Mucosa of rectum (tissue), 2 donors: ENCODE results near the gene KANTR.

Experiments used
- H3K27ac ChIP-seq, 2 donors: one replicate each; pipeline ENCODE4 v1.7.0; 2013; ENCODE audit warnings: inconsistent platforms in 2 of 2, low read depth in 2 of 2, low read length in 2 of 2
- H3K27me3 ChIP-seq, 2 donors: one replicate each; pipeline ENCODE4 v1.7.0; 2013; ENCODE audit warnings: low read length in 2 of 2; ENCODE audit not compliant: control insufficient read depth in 2 of 2, insufficient read depth in 2 of 2
- H3K36me3 ChIP-seq, 2 donors: one replicate each; pipeline ENCODE4 v1.7.0; 2013; ENCODE audit warnings: low read length in 2 of 2; ENCODE audit not compliant: control insufficient read depth in 2 of 2, insufficient read depth in 2 of 2
- H3K4me1 ChIP-seq, 2 donors: one replicate each; pipeline ENCODE4 v1.7.0; 2013; ENCODE audit warnings: low read length in 2 of 2, mild to moderate bottlenecking in 1 of 2; ENCODE audit not compliant: control insufficient read depth in 2 of 2, insufficient read depth in 2 of 2
- H3K4me3 ChIP-seq, 2 donors: one replicate each; pipeline ENCODE4 v1.7.0; 2013; ENCODE audit warnings: low read length in 2 of 2
- H3K9ac ChIP-seq, 2 donors: one replicate each; pipeline ENCODE4 v1.7.0; 2013; ENCODE audit warnings: low read length in 2 of 2, low read depth in 1 of 2, mild to moderate bottlenecking in 1 of 2
- H3K9me3 ChIP-seq, 2 donors: one replicate each; pipeline ENCODE4 v1.7.0; 2013; ENCODE audit warnings: low read length in 2 of 2; ENCODE audit not compliant: control insufficient read depth in 2 of 2
- donor health status: healthy.
- donor health status: Normal muscosa, but diverticular disease.

KANTR gene

GRCh38 chrX:53125506-53125905 lies 31.6 kb downstream of the KANTR start:
- Histone ChIP-seq H3K4me1 (no peaks in the 10 kb centered on the region), H3K9ac (peak overlapping the region in 1 of 2 donors; percentile 24), H3K27me3 (peaks cover 0 to 7% of the 10 kb centered on the region in 2 donors), H3K36me3 (peaks cover 0 to 5% of the 10 kb centered on the region in 2 donors), H3K4me3 (no peak overlapping the region), H3K27ac (no peak overlapping the region), H3K9me3 (no peaks in the 10 kb centered on the region)

DNA sequence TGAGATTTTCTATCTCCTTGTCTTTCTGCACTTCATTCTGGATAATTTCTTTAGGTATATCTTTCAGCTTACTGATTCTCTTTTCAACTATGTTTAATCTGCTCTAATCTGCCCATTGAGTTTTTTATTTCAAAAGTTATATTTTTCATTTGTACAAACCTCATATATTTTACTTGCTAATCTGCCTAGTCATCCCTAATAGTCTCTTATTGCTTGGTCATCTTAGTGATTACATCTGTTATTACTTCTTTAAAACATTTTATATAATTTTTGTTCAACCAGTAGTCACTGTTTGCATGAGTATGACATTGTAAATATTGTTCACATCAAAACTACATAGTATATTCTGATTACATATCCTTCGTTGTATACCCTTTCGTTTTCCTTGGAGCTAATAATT lies 32.4 kb downstream of the KANTR start:
- no peak overlapping the region for H3K9ac ChIP-seq
- H3K27me3 ChIP-seq = peaks cover 0 to 7% of the 10 kb centered on the region in 2 donors
- H3K27ac ChIP-seq = no peak overlapping the region
- no peaks in the 10 kb centered on the region for H3K9me3 ChIP-seq
- H3K4me3 ChIP-seq = no peak overlapping the region
- peaks cover 0 to 5% of the 10 kb centered on the region in 2 donors for H3K36me3 ChIP-seq
- no peaks in the 10 kb centered on the region for H3K4me1 ChIP-seq

GRCh38 chrX:53128097-53128749 lies 34.3 kb downstream of the KANTR start:
- Histone ChIP-seq H3K27me3 (peaks cover 0 to 7% of the 10 kb centered on the region in 2 donors), H3K9me3 (no peaks in the 10 kb centered on the region), H3K27ac (no peak overlapping the region), H3K4me3 (no peak overlapping the region), H3K9ac (no peak overlapping the region), H3K36me3 (peaks cover 0 to 5% of the 10 kb centered on the region in 2 donors), H3K4me1 (no peaks in the 10 kb centered on the region)

DNA sequence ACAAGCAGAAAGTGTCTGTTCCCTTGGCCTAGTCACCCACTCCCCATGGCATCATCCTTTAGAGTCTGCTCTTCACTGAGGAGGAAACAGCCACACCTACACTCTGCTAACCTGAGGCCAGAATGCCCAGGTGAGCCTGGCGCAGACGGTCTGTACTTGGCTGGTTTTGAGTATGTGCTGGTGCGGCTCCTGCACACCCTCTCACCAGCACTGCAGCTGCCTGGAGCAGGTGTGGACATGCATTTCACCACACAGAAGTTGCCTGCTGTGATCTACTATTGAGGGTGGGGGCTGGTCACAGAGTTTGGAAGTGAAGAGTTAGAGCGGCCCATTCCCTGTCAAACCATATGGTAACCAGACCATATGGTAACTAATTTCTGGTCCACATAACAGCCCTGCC lies 39.5 kb downstream of the KANTR start:
- H3K27me3 ChIP-seq = peaks cover 0 to 3% of the 10 kb centered on the region in 2 donors

DNA sequence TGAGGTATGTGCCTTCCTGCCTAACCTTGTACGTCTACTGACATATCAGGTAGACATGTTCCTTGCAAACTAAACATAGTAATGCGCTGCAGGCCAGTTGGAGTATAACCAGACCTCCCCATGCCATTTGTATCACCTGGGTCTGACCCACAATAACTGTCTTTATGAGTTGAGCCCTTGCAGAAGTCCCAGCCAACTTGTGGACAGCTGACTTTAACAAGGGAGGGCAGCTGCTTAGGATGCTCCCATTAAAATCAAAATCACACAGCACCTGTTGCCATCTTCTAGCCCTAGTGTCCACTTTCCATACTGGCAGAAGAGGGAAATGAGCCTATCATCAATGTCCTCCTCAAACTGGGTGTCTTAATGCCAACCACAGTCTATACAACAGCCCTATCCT lies 41.6 kb downstream of the KANTR start:
- Histone ChIP-seq H3K27ac (no peak overlapping the region), H3K9me3 (no peaks in the 10 kb centered on the region), H3K4me3 (no peak overlapping the region), H3K9ac (no peak overlapping the region), H3K27me3 (no peaks in the 10 kb centered on the region), H3K4me1 (no peaks in the 10 kb centered on the region), H3K36me3 (no peaks in the 10 kb centered on the region)

More for the DNA sequence above, 39.5 kb downstream of the KANTR start:
- H3K27ac ChIP-seq = no peak overlapping the region
- no peaks in the 10 kb centered on the region for H3K36me3 ChIP-seq
- no peaks in the 10 kb centered on the region for H3K4me1 ChIP-seq
- no peak overlapping the region for H3K9ac ChIP-seq
- no peak overlapping the region for H3K4me3 ChIP-seq
- H3K9me3 ChIP-seq = no peaks in the 10 kb centered on the region

DNA sequence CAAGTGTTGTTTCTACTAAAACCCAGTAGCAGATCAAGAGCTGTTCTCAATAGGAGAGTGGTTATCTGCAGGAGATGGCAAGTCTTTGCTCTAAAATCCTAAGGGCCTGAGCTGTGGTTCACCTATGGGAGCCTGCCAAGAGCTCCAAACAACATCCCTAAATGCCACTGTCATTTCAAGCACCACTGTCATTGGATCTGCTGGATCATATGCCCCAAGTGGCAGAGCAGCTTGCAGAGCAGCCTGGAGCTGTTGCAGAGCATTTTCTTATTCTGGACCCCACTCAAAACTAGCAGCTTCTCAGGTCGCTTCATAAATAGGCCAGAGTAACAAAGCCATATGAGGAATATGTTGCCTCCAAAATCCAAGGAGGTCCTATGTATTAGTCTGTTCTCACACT lies 59.6 kb downstream of the KANTR start:
- H3K9me3 ChIP-seq = no peaks in the 10 kb centered on the region
- H3K4me1 ChIP-seq = no peaks in the 10 kb centered on the region
- no peak overlapping the region for H3K27ac ChIP-seq
- no peaks in the 10 kb centered on the region for H3K27me3 ChIP-seq
- no peaks in the 10 kb centered on the region for H3K36me3 ChIP-seq
- no peak overlapping the region for H3K9ac ChIP-seq
- no peak overlapping the region for H3K4me3 ChIP-seq

GRCh38 chrX:53155512-53156206 lies 61.7 kb downstream of the KANTR start:
- Histone ChIP-seq H3K4me1 (no peaks in the 10 kb centered on the region), H3K4me3 (no peak overlapping the region), H3K36me3 (peaks cover 0 to 3% of the 10 kb centered on the region in 2 donors), H3K9ac (no peak overlapping the region), H3K27me3 (peaks cover 0 to 2% of the 10 kb centered on the region in 2 donors), H3K9me3 (no peaks in the 10 kb centered on the region), H3K27ac (no peak overlapping the region)

GRCh38 chrX:53156207-53156596 lies 62.3 kb downstream of the KANTR start:
- Histone ChIP-seq H3K4me3 (no peak overlapping the region), H3K27ac (no peak overlapping the region), H3K9me3 (no peaks in the 10 kb centered on the region)

GRCh38 chrX:53159184-53159583 lies 65.2 kb downstream of the KANTR start:
- Histone ChIP-seq H3K36me3 (peaks cover 0 to 3% of the 10 kb centered on the region in 2 donors), H3K27me3 (peaks cover 0 to 2% of the 10 kb centered on the region in 2 donors), H3K9ac (no peak overlapping the region), H3K4me1 (no peaks in the 10 kb centered on the region), H3K27ac (no peak overlapping the region), H3K4me3 (no peak overlapping the region), H3K9me3 (no peaks in the 10 kb centered on the region)

More at GRCh38 chrX:53156207-53156596, 62.3 kb downstream of the KANTR start:
- peaks cover 0 to 3% of the 10 kb centered on the region in 2 donors for H3K36me3 ChIP-seq
- H3K27me3 ChIP-seq = peaks cover 0 to 2% of the 10 kb centered on the region in 2 donors
- no peaks in the 10 kb centered on the region for H3K4me1 ChIP-seq
- no peak overlapping the region for H3K9ac ChIP-seq

- Histone ChIP-seq H3K4me1 (no peaks in the 10 kb centered on the region), H3K4me3 (peak overlapping the region in 1 of 2 donors; percentile 4), H3K27ac (no peak overlapping the region), H3K36me3 (peaks cover 0 to 3% of the 10 kb centered on the region in 2 donors), H3K9me3 (no peaks in the 10 kb centered on the region), H3K27me3 (peaks cover 0 to 2% of the 10 kb centered on the region in 2 donors), H3K9ac (no peak overlapping the region)
These were observed 66.5 kb downstream of the KANTR start for GRCh38 chrX:53160297-53160983.
